Activated T-cell treated with anti-CD3 and anti-CD28 coated beads, Interleukin-2, amount 50 U/mL, for 48 hours (primary cell): ENCODE results near the gene IL27RA.

Source experiments
- DNase-seq, 2 experiments: peaks; one replicate each; pipeline ENCODE4 v3.0.0-alpha.2; 2020

IL27RA gene

GRCh38 chr19:14031719-14032480 lies at the start of gene IL27RA:
Gene IL27RA, plus strand, starts transcription at chr19:14031762. Its CDS starts 111 bp downstream, at chr19:14031873.
- peak; percentile 85 for DNase-seq

- no peak for DNase-seq
These were observed 49.5 kb upstream of the IL27RA start for GRCh38 chr19:13981988-13982501.

- DNase-seq, result no peak
These were observed 48.8 kb upstream of the IL27RA start for GRCh38 chr19:13982773-13983172.

DNA sequence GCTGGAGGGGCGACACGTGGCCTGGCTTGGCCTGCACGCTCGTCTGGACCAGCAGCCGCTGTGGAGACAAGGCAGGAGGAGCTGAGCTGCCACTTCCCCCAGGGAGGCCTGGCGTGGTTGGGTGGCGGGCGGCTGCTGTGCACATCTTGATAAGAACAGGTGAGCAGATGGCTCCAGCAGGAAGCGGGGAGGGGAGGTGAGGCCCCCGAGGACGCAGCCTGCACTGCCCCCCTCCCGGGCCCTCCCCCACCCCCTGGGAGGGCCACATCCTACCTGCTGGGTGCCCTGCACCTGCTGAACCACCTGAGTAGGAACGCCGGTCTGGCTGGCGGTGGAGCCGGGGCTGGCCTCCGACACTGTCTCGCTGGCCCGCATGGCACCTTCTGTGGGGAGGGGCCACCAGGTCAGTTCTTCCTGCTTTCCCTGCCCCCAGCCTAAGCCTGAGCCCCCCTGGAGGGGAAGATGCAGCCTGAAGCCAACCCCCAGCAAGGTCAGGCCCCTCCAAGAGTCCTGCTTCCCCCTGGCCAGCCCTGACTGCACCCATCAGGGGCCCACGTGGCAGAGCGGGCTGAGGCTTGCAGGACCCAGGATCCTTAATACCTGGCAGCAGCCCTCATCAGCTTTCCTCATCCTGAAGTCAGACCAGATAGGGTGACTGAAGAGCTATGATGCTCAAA lies 48.2 kb upstream of the IL27RA start:
- DNase-seq, result no peak

DNA sequence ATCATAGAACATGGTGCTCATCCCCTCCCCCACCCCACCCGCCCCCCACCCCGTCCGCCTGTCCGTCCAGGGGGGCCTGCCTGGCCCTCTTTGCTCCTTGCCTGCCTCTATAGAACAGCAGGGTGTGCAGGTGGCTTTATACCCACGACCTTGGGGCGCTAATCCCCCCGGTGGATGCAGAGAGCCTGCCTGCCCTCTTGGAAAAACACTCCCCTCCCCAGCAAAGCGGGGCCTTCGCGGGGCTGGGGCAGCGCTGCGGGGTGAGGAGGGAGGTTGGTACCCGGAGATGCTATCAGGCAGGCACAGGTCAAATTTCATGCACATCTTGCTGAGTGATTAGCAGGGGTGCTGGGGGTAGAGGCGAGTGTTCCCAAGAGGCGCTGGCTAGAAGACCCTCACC lies 47.4 kb upstream of the IL27RA start:
- DNase-seq, result no peak

DNA sequence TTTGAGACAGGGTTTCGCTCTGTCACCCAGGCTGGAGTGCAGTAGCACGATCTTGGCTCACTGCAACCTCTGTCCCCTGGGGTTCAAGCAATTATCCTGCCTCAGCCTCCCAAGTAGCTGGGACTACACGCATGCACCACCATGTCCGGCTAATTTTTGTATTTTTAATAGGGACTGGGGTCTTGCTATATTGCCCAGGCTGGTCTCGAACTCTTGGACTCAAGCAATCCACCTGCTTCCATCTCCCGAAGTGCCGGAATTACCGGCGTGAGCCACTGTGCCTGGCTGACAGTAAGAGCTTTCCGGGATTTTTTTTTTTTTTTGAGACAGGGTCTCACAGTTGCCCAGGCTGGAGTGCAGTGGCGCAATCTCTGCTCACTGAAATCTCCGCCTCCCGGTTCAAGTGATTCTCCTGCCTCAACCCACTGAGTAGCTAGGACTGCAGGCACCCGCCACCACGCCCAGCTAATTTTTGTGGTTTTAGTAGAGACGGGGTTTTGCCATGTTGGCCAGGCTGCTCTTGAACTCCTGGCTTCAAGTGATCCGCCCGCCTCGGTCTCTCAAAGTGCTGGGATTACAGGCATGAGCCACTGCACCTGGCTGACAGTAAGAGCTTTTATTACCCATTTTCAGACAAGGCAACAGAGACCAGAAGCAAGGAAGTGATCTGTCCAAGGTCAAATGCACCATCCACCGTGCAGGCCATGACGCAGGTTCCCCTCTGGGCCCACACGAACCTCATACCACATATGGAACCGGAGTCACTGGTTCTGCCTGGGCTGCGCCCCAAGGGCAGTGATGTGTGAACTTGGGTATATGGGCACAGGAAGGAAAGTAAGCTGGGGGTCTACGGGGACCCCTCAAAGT lies 46.5 kb upstream of the IL27RA start:
- peak; percentile 43 to 52 for DNase-seq

DNA sequence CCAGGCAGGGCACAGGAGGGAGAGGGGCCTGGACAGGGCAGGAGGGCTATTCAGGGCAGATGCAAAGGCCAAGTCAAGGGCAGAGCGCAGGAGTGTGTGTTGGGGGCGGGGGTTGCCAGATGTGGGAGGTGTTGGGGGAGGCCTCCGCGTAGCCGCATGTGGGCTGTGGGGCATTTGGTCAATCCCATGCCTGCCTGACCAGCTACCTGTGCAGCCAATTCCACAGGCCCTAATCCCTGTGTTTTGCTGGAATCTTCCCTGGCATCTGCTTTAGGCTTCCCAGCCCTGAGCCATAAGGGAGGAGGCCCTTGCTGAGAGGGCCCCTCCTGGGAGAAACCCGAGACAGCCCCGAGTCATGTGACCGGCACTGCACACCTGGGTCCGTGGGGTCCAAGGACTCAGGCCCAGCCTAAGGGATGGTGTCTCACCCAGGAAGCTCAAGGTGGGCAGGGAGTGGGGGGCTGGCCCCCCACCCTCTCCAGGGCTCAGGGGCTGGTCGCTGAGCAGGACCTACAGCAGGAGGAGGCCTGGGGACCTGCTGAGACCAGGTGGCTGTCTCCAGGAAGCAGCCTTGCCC lies 45.7 kb upstream of the IL27RA start:
- DNase-seq, result peak in 1 of 2 experiments; percentile 51

DNA sequence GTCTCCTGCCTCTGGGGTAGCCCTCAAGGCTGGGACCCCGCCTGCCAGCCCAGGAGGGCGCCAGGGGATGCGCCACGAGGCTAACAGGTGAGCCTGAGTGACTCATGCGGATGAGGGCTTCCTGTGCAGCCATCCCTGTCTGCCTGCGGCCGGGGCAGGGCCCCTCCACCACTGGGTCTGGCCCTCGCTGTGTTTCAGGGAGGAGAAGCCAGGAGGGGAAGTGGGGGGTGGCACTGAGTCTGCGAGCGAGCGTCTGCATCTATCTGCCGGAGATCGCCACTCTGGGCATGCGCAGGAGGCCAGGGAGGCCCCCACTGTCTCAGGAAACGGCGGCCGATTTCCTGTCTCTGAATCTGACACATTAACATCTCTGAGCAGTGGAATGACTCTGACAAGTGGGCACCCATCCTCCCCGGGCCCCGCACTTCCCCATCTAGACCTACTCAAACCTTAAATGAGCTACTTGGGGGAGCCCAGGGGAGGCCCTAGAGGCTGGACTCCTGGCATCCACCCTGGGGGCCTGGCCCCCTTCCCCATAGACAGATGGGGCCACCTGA lies 45.1 kb upstream of the IL27RA start:
- DNase-seq, result peak; percentile 98 to 99

GRCh38 chr19:13987101-13987890 lies 44.3 kb upstream of the IL27RA start:
- DNase-seq, result peak; percentile 33 to 35

- DNase-seq, result no peak
These were observed 42.1 kb upstream of the IL27RA start for GRCh38 chr19:13989487-13989886.

GRCh38 chr19:13990085-13990484 lies 41.5 kb upstream of the IL27RA start:
- no peak for DNase-seq

DNA sequence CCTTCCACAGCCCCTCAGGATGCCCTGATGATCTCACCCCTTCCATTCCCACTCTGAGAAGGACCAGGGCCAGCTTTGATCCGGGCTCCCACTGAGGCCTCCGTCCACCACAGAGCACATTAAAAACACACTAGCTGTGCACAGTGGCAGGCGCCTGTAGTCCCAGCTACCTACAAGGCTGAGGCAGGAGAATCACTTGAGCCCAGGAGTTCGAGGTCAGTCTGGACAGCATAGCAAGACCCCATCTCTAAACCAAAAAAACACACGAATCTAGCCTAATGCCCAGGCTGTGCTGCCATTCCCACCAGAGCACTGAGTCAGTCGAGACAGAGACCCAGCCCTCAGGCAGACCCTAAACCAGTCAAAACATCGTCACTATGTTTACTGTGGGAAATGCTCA lies 39.5 kb upstream of the IL27RA start:
- DNase-seq, result no peak

- DNase-seq, result no peak
These were observed 37.8 kb upstream of the IL27RA start for GRCh38 chr19:13993590-13994300.

- DNase-seq, result no peak
These were observed 36.4 kb upstream of the IL27RA start for GRCh38 chr19:13995017-13995728.

DNA sequence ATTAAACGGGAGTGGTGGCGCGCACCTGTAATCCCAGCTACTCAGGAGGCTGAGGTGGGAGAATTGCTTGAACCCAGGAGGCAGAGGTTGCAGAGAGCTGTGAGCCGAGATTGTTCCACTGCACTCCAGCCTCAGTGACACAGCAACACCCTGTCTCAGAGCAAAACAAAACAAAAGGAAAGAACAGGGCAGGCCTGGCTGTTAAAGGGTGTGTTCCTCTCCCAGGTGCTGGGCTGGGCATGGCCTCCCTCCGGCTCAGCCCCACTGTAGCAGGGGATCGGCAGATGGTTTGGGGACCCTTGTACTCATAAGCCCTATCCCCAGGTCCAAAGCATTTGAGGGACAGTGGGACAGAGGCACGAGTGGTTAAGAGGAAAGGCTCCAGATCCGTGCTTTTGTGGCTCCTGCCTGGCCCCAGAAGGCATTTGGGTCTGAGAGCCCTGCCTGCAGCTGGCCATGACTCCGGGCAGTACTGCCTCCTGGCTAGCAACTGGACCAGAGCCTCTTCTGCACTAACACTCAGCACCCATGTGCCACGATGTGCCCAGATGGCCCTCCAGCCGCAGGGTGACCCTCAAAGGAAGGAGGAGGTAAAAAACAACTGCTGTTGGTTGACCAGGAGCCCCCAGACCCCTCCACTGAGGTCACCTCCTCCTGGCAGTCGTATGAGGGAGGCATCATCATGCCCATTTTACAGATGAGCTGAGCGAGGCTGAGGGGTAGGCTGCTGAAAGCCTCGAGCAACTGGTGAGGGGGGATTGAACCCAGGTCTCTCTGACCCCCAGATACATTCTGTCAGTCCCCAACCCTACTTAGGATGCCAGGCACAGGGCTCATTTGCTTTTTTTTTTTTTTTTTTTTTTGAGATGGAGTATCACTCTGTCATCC lies 35.4 kb upstream of the IL27RA start:
- no peak for DNase-seq

DNA sequence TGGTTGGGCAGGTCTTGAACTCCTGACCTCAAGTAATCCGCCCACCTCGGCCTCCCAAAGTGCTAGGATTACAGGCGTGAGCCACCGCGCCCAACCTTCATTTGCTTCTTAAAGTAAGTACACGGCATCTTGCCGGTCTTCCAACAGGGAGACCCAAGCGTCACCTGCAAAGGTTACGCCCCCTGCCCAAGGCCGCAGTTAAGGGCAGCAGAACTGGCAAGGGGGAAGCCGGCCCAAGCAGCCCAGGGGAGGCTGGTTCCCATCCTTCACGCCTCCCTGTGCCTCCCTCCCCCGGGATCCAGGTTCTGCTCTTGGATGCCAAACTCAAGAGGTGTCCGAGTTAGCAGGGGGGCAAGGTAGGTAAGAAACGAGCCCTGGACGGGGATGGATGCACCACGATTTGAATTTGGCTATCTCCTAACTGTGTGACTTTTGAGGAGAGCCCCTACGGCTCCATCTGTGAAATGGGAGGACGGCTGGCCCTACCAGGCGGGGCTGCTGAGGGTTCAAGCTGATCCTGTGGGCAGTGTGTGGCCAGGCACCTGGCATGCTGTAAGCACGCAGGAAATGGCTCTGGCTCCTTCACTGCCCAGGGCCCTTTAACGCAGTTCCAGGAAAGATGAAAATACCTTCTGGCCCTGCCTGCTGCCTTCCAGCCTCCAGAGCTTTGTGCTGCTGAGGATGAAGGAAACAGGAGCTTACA lies 34.5 kb upstream of the IL27RA start:
- no peak for DNase-seq

DNA sequence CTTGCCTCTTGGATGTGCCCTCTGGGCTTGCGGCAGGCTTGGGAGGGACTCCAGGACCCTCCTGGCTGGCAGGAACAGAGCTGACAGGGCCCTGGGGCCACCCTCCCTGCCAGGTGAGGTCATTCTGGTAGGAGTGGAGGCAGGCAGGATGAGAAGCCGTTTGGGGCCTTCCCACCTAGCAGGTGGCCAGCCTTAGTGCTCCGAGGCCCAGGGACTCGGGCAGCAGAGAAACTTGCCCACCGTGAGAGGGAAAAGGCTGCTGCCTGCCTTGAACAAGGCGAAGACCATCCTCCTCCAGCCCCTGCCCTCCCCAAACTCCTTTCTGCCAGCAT lies 34.0 kb upstream of the IL27RA start:
- no peak for DNase-seq

GRCh38 chr19:13998426-13998825 lies 33.1 kb upstream of the IL27RA start:
- DNase-seq, result no peak

- DNase-seq, result no peak
These were observed 32.5 kb upstream of the IL27RA start for GRCh38 chr19:13999085-13999484.
